SK-N-SH treated with all-trans-retinoic acid at 6 μM for 48 hours (cell line): ENCODE data around the gene SCNM1.

Experiments used
- ATAC-seq: fragments of 200-7000 bp; cut with Tn5 transposase; 3 replicates; pipeline ENCODE4 v1.9.1; 2020; ENCODE audit warnings: mild to moderate bottlenecking, moderate library complexity
- ARNTL ChIP-seq: fragments of 450-650 bp; formaldehyde crosslinking; IDR thresholded peaks from 2 replicates; pipeline ENCODE4 v1.5.0; 2020; ENCODE audit warnings: low read depth, mild to moderate bottlenecking, moderate library complexity, borderline replicate concordance
- BACH2 ChIP-seq: fragments of 250-450 bp; sonication (Bioruptor Pico); IDR thresholded peaks from 2 replicates; pipeline ENCODE4 v1.9.0; 2021; ENCODE audit warnings: mild to moderate bottlenecking, borderline replicate concordance
- CREB5 ChIP-seq: fragments of 250-450 bp; sonication (Bioruptor Pico); IDR thresholded peaks from 2 replicates; pipeline ENCODE4 v1.5.1; 2020; ENCODE audit warnings: low read depth, mild to moderate bottlenecking, moderate library complexity
- CSDC2 ChIP-seq: fragments of 250-450 bp; sonication (Bioruptor Pico); IDR thresholded peaks from 2 replicates; pipeline ENCODE4 v1.5.0; 2020; ENCODE audit warnings: mild to moderate bottlenecking, moderate library complexity
- CSRNP3 ChIP-seq: fragments of 250-450 bp; sonication (Bioruptor Pico); IDR thresholded peaks from 2 replicates; pipeline ENCODE4 v1.5.1; 2021; ENCODE audit warnings: mild to moderate bottlenecking, moderate library complexity
- ESRRG ChIP-seq: fragments of 250-450 bp; sonication (Bioruptor Pico); IDR thresholded peaks from 2 replicates; pipeline ENCODE4 v1.6.1; 2021; ENCODE audit warnings: mild to moderate bottlenecking
- GLIS3 ChIP-seq: fragments of 250-450 bp; sonication (Bioruptor Pico); IDR thresholded peaks from 2 replicates; pipeline ENCODE4 v1.5.0; 2020; ENCODE audit warnings: mild to moderate bottlenecking, moderate library complexity
- ISL1 ChIP-seq: fragments of 250-450 bp; sonication (Bioruptor Pico); IDR thresholded peaks from 2 replicates; pipeline ENCODE4 v2.1.2; 2022; ENCODE audit warnings: mild to moderate bottlenecking, moderate library complexity
- OSR1 ChIP-seq: fragments of 250-450 bp; sonication (Bioruptor Pico); IDR thresholded peaks from 2 replicates; pipeline ENCODE4 v1.8.0; 2022; ENCODE audit warnings: moderate library complexity, mild to moderate bottlenecking, inconsistent platforms
- PPARA ChIP-seq: fragments of 250-450 bp; sonication (Bioruptor Pico); IDR thresholded peaks from 2 replicates; pipeline ENCODE4 v1.5.0; 2020; ENCODE audit warnings: mild to moderate bottlenecking, borderline replicate concordance
- RARB ChIP-seq: fragments of 250-450 bp; sonication (Bioruptor Pico); IDR thresholded peaks from 2 replicates; pipeline ENCODE4 v1.8.0; 2021; ENCODE audit warnings: mild to moderate bottlenecking, moderate library complexity
- SNAI2 ChIP-seq: fragments of 250-450 bp; sonication (Bioruptor Pico); IDR thresholded peaks from 2 replicates; pipeline ENCODE4 v1.5.0; 2020; ENCODE audit warnings: mild to moderate bottlenecking, moderate library complexity
- TCF4 ChIP-seq: fragments of 250-450 bp; sonication (Bioruptor Pico); IDR thresholded peaks from 2 replicates; pipeline ENCODE4 v1.8.0; 2021; ENCODE audit warnings: mild to moderate bottlenecking, moderate library complexity, borderline replicate concordance
- TOX ChIP-seq: fragments of 250-450 bp; sonication (Bioruptor Pico); IDR thresholded peaks from 2 replicates; pipeline ENCODE4 v1.8.0; 2021; ENCODE audit warnings: mild to moderate bottlenecking, moderate library complexity, borderline replicate concordance
- TSHZ2 ChIP-seq: fragments of 250-450 bp; sonication (Bioruptor Pico); IDR thresholded peaks from 2 replicates; pipeline ENCODE4 v1.5.0; 2020; ENCODE audit warnings: mild to moderate bottlenecking, moderate library complexity
- ZC3H10 ChIP-seq: fragments of 250-450 bp; sonication (Bioruptor Pico); IDR thresholded peaks from 2 replicates; pipeline ENCODE4 v1.5.1; 2021; ENCODE audit warnings: mild to moderate bottlenecking, moderate library complexity
- ZFP3 ChIP-seq: fragments of 250-450 bp; sonication (Bioruptor Pico); IDR thresholded peaks from 2 replicates; pipeline ENCODE4 v1.5.0; 2020; ENCODE audit warnings: mild to moderate bottlenecking, moderate library complexity
- ZFP30 ChIP-seq: fragments of 450-650 bp; formaldehyde crosslinking; IDR thresholded peaks from 2 replicates; pipeline ENCODE4 v1.5.0; 2022; ENCODE audit warnings: mild to moderate bottlenecking, moderate library complexity
- ZNF565 ChIP-seq: fragments of 450-650 bp; formaldehyde crosslinking; conservative IDR thresholded peaks from 2 replicates; pipeline ENCODE4 v1.5.0; 2020; ENCODE audit warnings: low read depth, mild to moderate bottlenecking, moderate library complexity
- ZNF70 ChIP-seq: fragments of 450-650 bp; formaldehyde crosslinking; IDR thresholded peaks from 2 replicates; pipeline ENCODE4 v1.5.0; 2020; ENCODE audit warnings: mild to moderate bottlenecking, moderate library complexity
- ZNF8 ChIP-seq: fragments of 450-650 bp; formaldehyde crosslinking; IDR thresholded peaks from 2 replicates; pipeline ENCODE4 v1.5.0; 2020; ENCODE audit warnings: mild to moderate bottlenecking, moderate library complexity

Gene SCNM1

GRCh38 chr1:151147132-151147503 is 18.8 kb upstream of the SCNM1 start:
- ATAC-seq: no peak
- TF ChIP-seq TCF4 (CRISPR knock-in tag): no peak

- TF ChIP-seq TCF4 (CRISPR knock-in tag) (no peak), ARNTL (no peak), CREB5 (CRISPR knock-in tag) (no peak), SNAI2 (CRISPR knock-in tag) (no peak), RARB (CRISPR knock-in tag) (no peak), TOX (CRISPR knock-in tag) (no peak), OSR1 (CRISPR knock-in tag) (no peak), CSDC2 (CRISPR knock-in tag) (no peak), TSHZ2 (CRISPR knock-in tag) (no peak), CSRNP3 (CRISPR knock-in tag) (no peak)
- no peak for ATAC-seq
Measured at GRCh38 chr1:151147665-151148064, 18.3 kb upstream of the SCNM1 start.

- ATAC-seq: peak; percentile 70
- TF ChIP-seq BACH2 (CRISPR knock-in tag): no peak
- no peak for TF ChIP-seq ZC3H10
- TF ChIP-seq ZNF8 (CRISPR knock-in tag): no peak
- TF ChIP-seq ZFP30 (CRISPR knock-in tag): no peak
- no peak for TF ChIP-seq ZNF565 (CRISPR knock-in tag)
- TF ChIP-seq PPARA: no peak
- TF ChIP-seq TSHZ2 (CRISPR knock-in tag): no peak
- no peak for TF ChIP-seq RARB (CRISPR knock-in tag)
- no peak for TF ChIP-seq ZNF70 (CRISPR knock-in tag)
- TF ChIP-seq CREB5 (CRISPR knock-in tag): no peak
- no peak for TF ChIP-seq ESRRG (CRISPR knock-in tag)
- TF ChIP-seq ZFP3 (CRISPR knock-in tag): no peak
- TF ChIP-seq TOX (CRISPR knock-in tag): no peak
- TF ChIP-seq TCF4 (CRISPR knock-in tag): no peak
- no peak for TF ChIP-seq GLIS3
- TF ChIP-seq CSRNP3 (CRISPR knock-in tag): no peak
- no peak for TF ChIP-seq ISL1 (CRISPR knock-in tag)
- TF ChIP-seq SNAI2 (CRISPR knock-in tag): no peak
Measured at GRCh38 chr1:151156515-151156819, 9.5 kb upstream of the SCNM1 start, which contains the start of gene TNFAIP8L2. TSS of gene TNFAIP8L2 (plus strand) at chr1:151156649. CDS start at chr1:151158698, 2,049 bp downstream.
